ENCODE data around the gene CD247. TPM values are rescaled to one million over a fixed set of nuclear protein-coding genes. Genes with fewer than 3 reads are reported as not detected.

CD247 gene
- total RNA-seq, 4 donors from 2014 or later, result 1.5 to 6.4 (median 3.4) TPM; not detected in 1

DNA sequence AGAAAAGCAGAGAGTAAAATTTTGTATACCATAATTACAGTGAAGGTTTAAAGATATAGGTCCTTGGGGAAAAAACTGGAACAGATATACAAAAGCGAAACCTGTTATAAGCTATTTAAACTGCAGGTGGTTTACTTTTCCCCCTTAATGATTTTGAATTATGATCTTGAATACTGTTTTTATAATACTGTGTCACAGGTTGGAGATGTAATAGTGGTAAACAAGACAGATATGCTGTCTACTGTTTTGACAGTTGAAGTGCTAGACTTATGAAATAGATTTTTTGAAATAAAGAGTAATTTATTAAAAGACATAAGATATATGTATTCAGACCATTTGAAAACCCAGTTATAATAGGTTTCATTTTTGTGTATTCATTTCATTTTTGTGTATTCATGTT is 129.4 kb downstream of the CD247 start:
- intact Hi-C loops (cut with DNase I; ENCODE audit: low total_unique reads) (no loop called here), in situ Hi-C loops (cut with MboI; ENCODE audit: low pct_ligation_motif_present in 1 of 4, low pct_unique_long_range_greater_than_20kb in 1 of 4, low sequenced_read_pairs in 3 of 4) (no loop called here)
- TF ChIP-seq POLR2A (IDR thresholded peaks at IDR 0.05) (no peak), POLR2AphosphoS5 (IDR thresholded peaks at IDR 0.05) (no peak), EP300 (IDR thresholded peaks at IDR 0.05; ENCODE audit: low read depth) (no peak)
- TF ChIP-seq, protein P1, sequence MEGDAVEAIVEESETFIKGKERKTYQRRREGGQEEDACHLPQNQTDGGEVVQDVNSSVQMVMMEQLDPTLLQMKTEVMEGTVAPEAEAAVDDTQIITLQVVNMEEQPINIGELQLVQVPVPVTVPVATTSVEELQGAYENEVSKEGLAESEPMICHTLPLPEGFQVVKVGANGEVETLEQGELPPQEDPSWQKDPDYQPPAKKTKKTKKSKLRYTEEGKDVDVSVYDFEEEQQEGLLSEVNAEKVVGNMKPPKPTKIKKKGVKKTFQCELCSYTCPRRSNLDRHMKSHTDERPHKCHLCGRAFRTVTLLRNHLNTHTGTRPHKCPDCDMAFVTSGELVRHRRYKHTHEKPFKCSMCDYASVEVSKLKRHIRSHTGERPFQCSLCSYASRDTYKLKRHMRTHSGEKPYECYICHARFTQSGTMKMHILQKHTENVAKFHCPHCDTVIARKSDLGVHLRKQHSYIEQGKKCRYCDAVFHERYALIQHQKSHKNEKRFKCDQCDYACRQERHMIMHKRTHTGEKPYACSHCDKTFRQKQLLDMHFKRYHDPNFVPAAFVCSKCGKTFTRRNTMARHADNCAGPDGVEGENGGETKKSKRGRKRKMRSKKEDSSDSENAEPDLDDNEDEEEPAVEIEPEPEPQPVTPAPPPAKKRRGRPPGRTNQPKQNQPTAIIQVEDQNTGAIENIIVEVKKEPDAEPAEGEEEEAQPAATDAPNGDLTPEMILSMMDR (IDR thresholded peaks at IDR 0.05), result no peak
- Histone ChIP-seq H3K27ac (no peak overlapping the region), H3K27me3 (no peaks in the 10 kb centered on the region), H3K9me3 (no peaks in the 10 kb centered on the region), H3K36me3 (peaks cover 0 to 31% (median 4%) of the 10 kb centered on the region in 4 donors), H3K4me1 (no peaks in the 10 kb centered on the region), H3K4me3 (no peak overlapping the region)
- WGBS, 2 donors (ENCODE audit: low coverage in 1 of 2), result 100% methylated on average over 1 of the region's 1 CpG
- DNase-seq, result no peak

DNA sequence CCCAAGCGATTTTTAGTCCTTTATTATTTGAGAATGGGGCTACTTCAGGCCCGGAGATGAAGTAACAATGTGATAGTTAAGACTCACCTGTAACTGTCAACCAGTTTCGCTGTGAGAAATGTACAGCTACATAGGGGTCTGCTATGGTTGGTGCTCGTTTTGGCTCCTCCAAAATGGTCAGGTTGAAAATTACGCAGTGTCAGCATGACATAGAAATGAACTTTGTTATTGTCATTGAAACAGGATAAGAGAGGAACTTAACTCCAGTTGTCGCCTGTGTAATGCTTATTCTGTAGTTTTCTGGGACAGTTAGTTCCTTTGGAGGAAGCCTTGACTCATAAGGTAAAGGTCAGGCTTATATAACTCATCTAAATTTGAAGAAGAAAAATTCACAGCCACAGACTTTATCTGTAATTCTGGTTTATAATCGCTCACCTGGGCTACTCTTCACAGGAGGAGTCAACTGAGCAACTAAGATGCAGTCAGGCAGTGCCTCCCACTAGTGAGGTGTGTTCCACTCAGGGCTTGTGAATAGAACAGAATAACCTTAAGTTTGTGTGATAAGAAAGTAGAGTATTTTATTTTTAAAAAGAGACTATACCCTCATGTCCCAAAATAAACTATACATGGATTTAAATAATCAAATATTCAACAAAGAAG is 130.9 kb downstream of the CD247 start:
- Histone ChIP-seq H3K4me1 (no peaks in the 10 kb centered on the region), H3K36me3 (peaks cover 0 to 35% (median 4%) of the 10 kb centered on the region in 4 donors), H3K9me3 (no peaks in the 10 kb centered on the region), H3K4me3 (no peak overlapping the region), H3K27ac (peak overlapping the region in 1 of 4 donors; percentile 16), H3K27me3 (no peaks in the 10 kb centered on the region)
- TF ChIP-seq, protein P1 (IDR thresholded peaks at IDR 0.05), result no peak
- TF ChIP-seq EP300 (IDR thresholded peaks at IDR 0.05; ENCODE audit: low read depth) (no peak), POLR2AphosphoS5 (IDR thresholded peaks at IDR 0.05) (no peak), POLR2A (IDR thresholded peaks at IDR 0.05) (no peak)
- intact Hi-C loops (cut with DNase I; ENCODE audit: low total_unique reads) (no loop called here), in situ Hi-C loops (cut with MboI; ENCODE audit: low pct_ligation_motif_present in 1 of 4, low pct_unique_long_range_greater_than_20kb in 1 of 4, low sequenced_read_pairs in 3 of 4) (no loop called here)
- WGBS, 2 donors (ENCODE audit: low coverage in 1 of 2), result 92% methylated on average over 5 to 7 of the region's 7 CpGs
- DNase-seq, result no peak

Other genes with a start within 250 kb of the CD247 start
- 100 to 1,000 TPM in 2 of 4 donors, 10 to 100 TPM in 2; 55.4 to 115 (median 97.5) TPM for gene CREG1, start 35.2 kb upstream of the CD247 start, total RNA-seq
- 10 to 100 TPM in 2 of 4 donors, 1 to 10 TPM in 2; 6.0 to 29.2 (median 15.9) TPM for gene RCSD1, start 111.7 kb upstream of the CD247 start, total RNA-seq
- 10 to 100 TPM; 32.9 to 79.5 (median 58.2) TPM for gene MPZL1, start 203.5 kb upstream of the CD247 start, total RNA-seq

Data from transverse colon (tissue), 4 donors.